HG03196 (cell line): ENCODE results near the gene LAT.

Source experiments
- ATAC-seq: cut with Tn5 transposase; IDR thresholded peaks from one replicate; pipeline ENCODE4 v1.9.1; 2021; ENCODE audit not compliant: unreplicated experiment

LAT gene

GRCh38 chr16:29007730-29008593 lies 23.1 kb downstream of the LAT start:
- ATAC-seq, result no peak

GRCh38 chr16:29009050-29009837 lies 24.4 kb downstream of the LAT start:
- ATAC-seq, result no peak

- ATAC-seq, result no peak
These were observed 24.9 kb downstream of the LAT start for GRCh38 chr16:29009838-29010166.

- no peak for ATAC-seq
These were observed 26.3 kb downstream of the LAT start for GRCh38 chr16:29011112-29011511.

GRCh38 chr16:29011851-29012250 lies 27.0 kb downstream of the LAT start:
- no peak for ATAC-seq

- ATAC-seq, result no peak
These were observed 28.2 kb downstream of the LAT start for GRCh38 chr16:29012913-29013553.

GRCh38 chr16:29014561-29015069 lies 29.8 kb downstream of the LAT start:
- ATAC-seq, result no peak

- no peak for ATAC-seq
These were observed 37.3 kb downstream of the LAT start for GRCh38 chr16:29022196-29022595.

- no peak for ATAC-seq
These were observed 38.7 kb downstream of the LAT start for GRCh38 chr16:29023279-29024277.

GRCh38 chr16:29024278-29024677 lies 39.4 kb downstream of the LAT start:
- ATAC-seq, result no peak

- ATAC-seq, result no peak
These were observed 40.4 kb downstream of the LAT start for GRCh38 chr16:29025218-29025617.

GRCh38 chr16:29025735-29026134 lies 40.9 kb downstream of the LAT start:
- no peak for ATAC-seq

- no peak for ATAC-seq
These were observed 43.8 kb downstream of the LAT start for GRCh38 chr16:29028457-29029167.

- no peak for ATAC-seq
These were observed 44.5 kb downstream of the LAT start for GRCh38 chr16:29029168-29029994.

- ATAC-seq, result no peak
These were observed 45.4 kb downstream of the LAT start for GRCh38 chr16:29030086-29030840.
